ENCODE data around the gene CACTIN.
"Not testable (repeated sequence)": the region's sequence is repeated elsewhere in the genome, so short reads cannot be mapped to it uniquely, and the experiment has no call there.

The CACTIN gene

GRCh38 chr19:3584036-3584802 is 42.4 kb downstream of the CACTIN start:
- intact Hi-C loops (cut with DNase I); DNase-seq: not testable (repeated sequence)

- DNase-seq; intact Hi-C loops (cut with DNase I): not testable (repeated sequence)
Observed at GRCh38 chr19:3581792-3582191, 44.8 kb downstream of the CACTIN start.

- intact Hi-C loops (cut with DNase I): no loop called here
- peak in 5 of 42 donors; percentile 30 to 60 (median 41) for DNase-seq
Observed at GRCh38 chr19:3580156-3580934, 46.2 kb downstream of the CACTIN start.

GRCh38 chr19:3578390-3578789 is 48.2 kb downstream of the CACTIN start:
- DNase-seq: no peak
- intact Hi-C loops (cut with DNase I): loop anchor here (5.0 kb wide), 1 partner anchor 44 kb away; no protein-coding TSS in a partner anchor

GRCh38 chr19:3577723-3578344 is 48.8 kb downstream of the CACTIN start:
- intact Hi-C loops (cut with DNase I): loop anchor here (5.0 kb wide), 1 partner anchor 44 kb away; no protein-coding TSS in a partner anchor
- DNase-seq: no peak

GRCh38 chr19:3576696-3577443 is 49.7 kb downstream of the CACTIN start:
- intact Hi-C loops (cut with DNase I): loop anchor here (5.0 kb wide), 1 partner anchor 45 kb away; no protein-coding TSS in a partner anchor
- peak in 41 of 42 donors; percentile 28 to 86 (median 74) for DNase-seq

GRCh38 chr19:3575949-3576673 is 50.5 kb downstream of the CACTIN start:
- no peak for DNase-seq
- intact Hi-C loops (cut with DNase I): loop anchor here (5.0 kb wide), 1 partner anchor 46 kb away; no protein-coding TSS in a partner anchor

GRCh38 chr19:3575260-3575741 is 51.3 kb downstream of the CACTIN start:
- DNase-seq: peak in 36 of 42 donors; percentile 34 to 77 (median 55)
- intact Hi-C loops (cut with DNase I): loop anchor here (5.0 kb wide), 1 partner anchor 47 kb away; no protein-coding TSS in a partner anchor

GRCh38 chr19:3573858-3574637 is 52.5 kb downstream of the CACTIN start:
- intact Hi-C loops (cut with DNase I): no loop called here
- peak; percentile 42 to 87 (median 72) for DNase-seq

- peak in 2 of 42 donors; percentile 42 to 52 for DNase-seq
- intact Hi-C loops (cut with DNase I): no loop called here
Observed at GRCh38 chr19:3573162-3573857, 53.3 kb downstream of the CACTIN start.

GRCh38 chr19:3572855-3573161 is 53.8 kb downstream of the CACTIN start, which contains the start of gene HMG20B:
HMG20B (plus strand) TSS chr19:3572944; CDS start chr19:3573310, 366 bp downstream.
- intact Hi-C loops (cut with DNase I): no loop called here
- DNase-seq: no peak

GRCh38 chr19:3572132-3572854 is 54.3 kb downstream of the CACTIN start:
- intact Hi-C loops (cut with DNase I): no loop called here
- peak; percentile 99 to 100 (median 100) for DNase-seq

- peak in 41 of 42 donors; percentile 30 to 85 (median 65) for DNase-seq
- intact Hi-C loops (cut with DNase I): no loop called here
Observed at GRCh38 chr19:3570606-3571011, 56.0 kb downstream of the CACTIN start.

GRCh38 chr19:3570042-3570441 is 56.5 kb downstream of the CACTIN start:
- DNase-seq; intact Hi-C loops (cut with DNase I): not testable (repeated sequence)

GRCh38 chr19:3565139-3565538 is 61.5 kb downstream of the CACTIN start:
- DNase-seq: no peak
- intact Hi-C loops (cut with DNase I): no loop called here
